Neutrophil (primary cell): ENCODE measurements around the gene SORCS2.

Experiments
- H3K27ac ChIP-seq: fragments of 200-600 bp; sonication (generic); 2 replicates; pipeline ENCODE4 v1.5.1; 2016; ENCODE audit warnings: mild to moderate bottlenecking, moderate library complexity
- H3K27me3 ChIP-seq: fragments of 200-600 bp; sonication (generic); 2 replicates; pipeline ENCODE4 v1.6.0; 2016; ENCODE audit warnings: mild to moderate bottlenecking
- H3K36me3 ChIP-seq: fragments of 200-600 bp; sonication (generic); 2 replicates; pipeline ENCODE4 v1.5.1; 2017
- H3K4me1 ChIP-seq, 2 experiments: fragments of 200-600 bp in 1 of 2; sonication (generic) in 1 of 2; 1 replicate in 1 of 2; 2 replicates in 1 of 2; pipeline versions ENCODE4 v1.5.1 to v1.6.1; 2013 to 2016; ENCODE audit warnings: low read depth in 1 of 2, low read length in 1 of 2, mild to moderate bottlenecking in 1 of 2, moderate library complexity in 1 of 2; ENCODE audit not compliant: control insufficient read depth in 1 of 2, insufficient read depth in 1 of 2
- H3K4me3 ChIP-seq, 2 experiments: fragments of 200-600 bp in 1 of 2; sonication (generic) in 1 of 2; 1 replicate in 1 of 2; 2 replicates in 1 of 2; pipeline ENCODE4 v1.5.1; 2013 to 2016; ENCODE audit warnings: low read depth in 1 of 2, low read length in 1 of 2, mild to moderate bottlenecking in 1 of 2, moderate library complexity in 1 of 2
- H3K9me3 ChIP-seq: fragments of 200-600 bp; sonication (generic); 2 replicates; pipeline ENCODE4 v1.5.1; 2016
- TF ChIP-seq, protein P1 (sequence below): fragments of 200-600 bp; sonication (generic); IDR thresholded peaks from 2 replicates; pipeline ENCODE4 v1.5.1; 2016; ENCODE audit warnings: antibody characterized with exemption

SORCS2 gene

GRCh38 chr4:7396186-7396910, 204.0 kb downstream of the SORCS2 start:
- no peak overlapping the region for H3K27ac ChIP-seq
- no peaks in the 10 kb centered on the region for H3K9me3 ChIP-seq
- no peaks in the 10 kb centered on the region for H3K4me1 ChIP-seq
- H3K4me3 ChIP-seq: no peak overlapping the region
- H3K27me3 ChIP-seq: peaks cover 37% of the 10 kb centered on the region
- no peaks in the 10 kb centered on the region for H3K36me3 ChIP-seq
- TF ChIP-seq, protein P1, sequence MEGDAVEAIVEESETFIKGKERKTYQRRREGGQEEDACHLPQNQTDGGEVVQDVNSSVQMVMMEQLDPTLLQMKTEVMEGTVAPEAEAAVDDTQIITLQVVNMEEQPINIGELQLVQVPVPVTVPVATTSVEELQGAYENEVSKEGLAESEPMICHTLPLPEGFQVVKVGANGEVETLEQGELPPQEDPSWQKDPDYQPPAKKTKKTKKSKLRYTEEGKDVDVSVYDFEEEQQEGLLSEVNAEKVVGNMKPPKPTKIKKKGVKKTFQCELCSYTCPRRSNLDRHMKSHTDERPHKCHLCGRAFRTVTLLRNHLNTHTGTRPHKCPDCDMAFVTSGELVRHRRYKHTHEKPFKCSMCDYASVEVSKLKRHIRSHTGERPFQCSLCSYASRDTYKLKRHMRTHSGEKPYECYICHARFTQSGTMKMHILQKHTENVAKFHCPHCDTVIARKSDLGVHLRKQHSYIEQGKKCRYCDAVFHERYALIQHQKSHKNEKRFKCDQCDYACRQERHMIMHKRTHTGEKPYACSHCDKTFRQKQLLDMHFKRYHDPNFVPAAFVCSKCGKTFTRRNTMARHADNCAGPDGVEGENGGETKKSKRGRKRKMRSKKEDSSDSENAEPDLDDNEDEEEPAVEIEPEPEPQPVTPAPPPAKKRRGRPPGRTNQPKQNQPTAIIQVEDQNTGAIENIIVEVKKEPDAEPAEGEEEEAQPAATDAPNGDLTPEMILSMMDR: no peak

- no peaks in the 10 kb centered on the region for H3K36me3 ChIP-seq
- no peak overlapping the region for H3K27ac ChIP-seq
- peaks cover 37% of the 10 kb centered on the region for H3K27me3 ChIP-seq
- H3K4me1 ChIP-seq: no peaks in the 10 kb centered on the region
- H3K4me3 ChIP-seq: no peak overlapping the region
- TF ChIP-seq, protein P1: no peak
- H3K9me3 ChIP-seq: no peaks in the 10 kb centered on the region
Measured at GRCh38 chr4:7397206-7398103, 205.1 kb downstream of the SORCS2 start.

- Histone ChIP-seq H3K4me1 (no peaks in the 10 kb centered on the region), H3K9me3 (no peaks in the 10 kb centered on the region), H3K36me3 (no peaks in the 10 kb centered on the region), H3K4me3 (no peak overlapping the region), H3K27me3 (peaks cover 39% of the 10 kb centered on the region), H3K27ac (no peak overlapping the region)
- TF ChIP-seq, protein P1: no peak
Measured at GRCh38 chr4:7398104-7398423, 205.7 kb downstream of the SORCS2 start.

- no peaks in the 10 kb centered on the region for H3K36me3 ChIP-seq
- TF ChIP-seq, protein P1: no peak
- no peak overlapping the region for H3K4me3 ChIP-seq
- no peaks in the 10 kb centered on the region for H3K4me1 ChIP-seq
- H3K9me3 ChIP-seq: no peaks in the 10 kb centered on the region
- no peak overlapping the region for H3K27ac ChIP-seq
- H3K27me3 ChIP-seq: peaks cover 41% of the 10 kb centered on the region
Measured at GRCh38 chr4:7398788-7399439, 206.6 kb downstream of the SORCS2 start.

DNA sequence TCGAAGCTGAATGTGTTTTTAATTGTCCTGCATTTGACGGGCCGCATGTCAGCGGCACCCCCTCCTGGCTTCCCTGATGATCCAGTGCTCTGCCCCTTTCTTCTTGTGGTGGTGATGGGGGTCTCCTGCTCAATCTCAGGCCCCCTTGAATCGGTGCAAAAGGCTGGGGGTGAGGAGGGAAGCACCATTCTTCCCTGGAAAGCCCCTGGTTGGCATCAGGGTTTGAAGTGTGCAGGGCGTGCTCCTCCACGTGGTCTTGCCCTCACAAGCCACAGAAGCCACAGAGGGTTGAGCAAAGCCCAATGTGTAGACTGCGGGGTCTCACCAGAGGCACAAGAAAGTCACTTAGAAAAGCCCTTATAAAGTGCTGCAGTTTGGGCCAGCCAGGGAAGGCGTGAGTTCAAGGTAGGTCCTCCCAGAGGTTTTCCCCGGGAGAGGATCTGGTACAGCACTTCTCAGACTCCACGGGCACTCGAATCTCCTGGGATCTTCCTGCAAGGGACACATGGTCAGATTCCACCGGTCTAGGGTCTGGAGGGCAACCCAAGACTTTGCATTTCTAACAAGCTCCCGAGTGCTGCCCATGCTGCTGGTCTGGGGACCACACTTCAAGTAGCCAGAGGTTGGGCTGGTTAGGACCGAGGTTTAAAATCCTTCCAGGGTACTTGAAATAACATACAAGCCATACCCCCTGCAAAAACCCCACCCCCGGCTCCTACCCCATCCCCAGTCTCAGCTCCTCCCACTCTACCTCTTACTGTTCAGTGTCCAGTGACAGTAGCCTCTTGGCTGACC, 207.3 kb downstream of the SORCS2 start:
- Histone ChIP-seq H3K9me3 (no peaks in the 10 kb centered on the region), H3K27me3 (peaks cover 41% of the 10 kb centered on the region), H3K4me1 (no peaks in the 10 kb centered on the region), H3K4me3 (no peak overlapping the region), H3K27ac (no peak overlapping the region), H3K36me3 (no peaks in the 10 kb centered on the region)
- TF ChIP-seq, protein P1: no peak
